Thyroid gland (tissue), 4 donors: ENCODE measurements around the gene PTPRG. TPM values are rescaled to one million over a fixed set of nuclear protein-coding genes. Genes with fewer than 3 reads are reported as not detected.
A peak's percentile ranks its signal among the peaks of the same experiment; 100 is the strongest.

ENCODE experiments used
- DNase-seq, 2 donors: peaks; one replicate each; pipeline ENCODE4 v3.0.0-alpha.2; 2019
- H3K27ac ChIP-seq, 3 donors: fragments of 200-600 bp; sonication (generic); 1 replicate in 2 of 3; 2 replicates in 1 of 3; pipeline ENCODE4 v1.5.1; 2016 to 2019; ENCODE audit warnings: mild to moderate bottlenecking in 1 of 3, moderate library complexity in 1 of 3
- H3K27me3 ChIP-seq: fragments of 200-600 bp; sonication (generic); one replicate; pipeline ENCODE4 v1.5.1; 2019
- H3K36me3 ChIP-seq, 2 donors: fragments of 200-600 bp; sonication (generic); one replicate each; pipeline ENCODE4 v1.5.1; 2016 to 2019
- H3K4me1 ChIP-seq, 2 donors: fragments of 200-600 bp; sonication (generic); one replicate each; pipeline ENCODE4 v1.5.1; 2017 to 2019
- H3K4me3 ChIP-seq, 3 donors: fragments of 200-600 bp; sonication (generic); replicated peaks in 1 of 3; 1 replicate in 2 of 3; 2 replicates in 1 of 3; pipeline ENCODE4 v1.5.1; 2016; ENCODE audit warnings: mild to moderate bottlenecking in 1 of 3
- H3K9me3 ChIP-seq: fragments of 200-600 bp; sonication (generic); one replicate; pipeline ENCODE4 v1.5.1; 2017
- CTCF ChIP-seq, 6 experiments: fragments of 200-600 bp in 3 of 6; fragments of 450-650 bp in 3 of 6; sonication (generic) in 3 of 6; IDR thresholded peaks; one replicate each; pipeline ENCODE4 v1.5.1; 2016 to 2019; ENCODE audit warnings: antibody characterized with exemption in 6 of 6, mild to moderate bottlenecking in 2 of 6, inconsistent platforms in 1 of 6, moderate library complexity in 1 of 6
- POLR2A ChIP-seq, 2 donors: fragments of 450-650 bp; IDR thresholded peaks; one replicate each; pipeline ENCODE4 v1.6.1; 2017; ENCODE audit warnings: antibody characterized with exemption in 2 of 2, mild to moderate bottlenecking in 2 of 2, moderate library complexity in 1 of 2
- WGBS, 2 donors: methylation state at CpG; one replicate each; pipeline ENCODE4 v1.1.5; 2017; 5-methylcytosine and 5-hydroxymethylcytosine counted together
- intact Hi-C: fragments of 100-400 bp; cut with DNase I; formaldehyde crosslinking; loops from one replicate; pipeline ENCODE4 v1.15.1; 2023
- total RNA-seq, 4 donors: library from RNA; depleted of rRNA; stranded (reverse); fragments of >200 nt; gene quantifications; one replicate each; pipeline ENCODE4 v1.2.3, GENCODE V29; 2016

Gene PTPRG
- total RNA-seq, 4 donors from 2014 or later = 81.6 to 207 (median 132) TPM

- intact Hi-C loops = no loop called here
- no peak for DNase-seq
- no peak overlapping the region for H3K4me3 ChIP-seq
- H3K4me1 ChIP-seq = peaks cover 6% of the 10 kb centered on the region in 2 donors
- no peaks in the 10 kb centered on the region for H3K36me3 ChIP-seq
- no peaks in the 10 kb centered on the region for H3K27me3 ChIP-seq
- H3K27ac ChIP-seq = no peak overlapping the region
- WGBS, 2 donors = 71 to 74% methylated on average over 5 of the region's 5 CpGs
- no peaks in the 10 kb centered on the region for H3K9me3 ChIP-seq
- TF ChIP-seq POLR2A (IDR thresholded peaks at IDR 0.05) (no peak), CTCF (IDR thresholded peaks at IDR 0.05) (no peak)
These were observed 676.0 kb downstream of the PTPRG start for GRCh38 chr3:62237286-62237948.

GRCh38 chr3:62238003-62238402 lies 676.6 kb downstream of the PTPRG start:
- H3K4me3 ChIP-seq = no peak overlapping the region
- TF ChIP-seq CTCF (IDR thresholded peaks at IDR 0.05) (no peak), POLR2A (IDR thresholded peaks at IDR 0.05) (no peak)
- H3K9me3 ChIP-seq = no peaks in the 10 kb centered on the region
- H3K27me3 ChIP-seq = no peaks in the 10 kb centered on the region
- no peaks in the 10 kb centered on the region for H3K36me3 ChIP-seq
- intact Hi-C loops = no loop called here
- WGBS, 2 donors = 82 to 89% methylated on average over 5 of the region's 5 CpGs
- peaks cover 6% of the 10 kb centered on the region in 2 donors for H3K4me1 ChIP-seq
- no peak for DNase-seq
- H3K27ac ChIP-seq = no peak overlapping the region

GRCh38 chr3:62238431-62238830 lies 677.1 kb downstream of the PTPRG start:
- no peak for TF ChIP-seq CTCF (IDR thresholded peaks at IDR 0.05)
- no peak for TF ChIP-seq POLR2A (IDR thresholded peaks at IDR 0.05)
- Histone ChIP-seq H3K27me3 (no peaks in the 10 kb centered on the region), H3K27ac (no peak overlapping the region), H3K4me1 (peaks cover 6% of the 10 kb centered on the region in 2 donors), H3K36me3 (no peaks in the 10 kb centered on the region), H3K9me3 (no peaks in the 10 kb centered on the region), H3K4me3 (no peak overlapping the region)
- intact Hi-C loops = no loop called here
- DNase-seq = no peak

GRCh38 chr3:62241279-62241678 lies 679.9 kb downstream of the PTPRG start:
- peaks cover 6% of the 10 kb centered on the region in 2 donors for H3K4me1 ChIP-seq
- 47 to 56% methylated on average over 4 of the region's 4 CpGs for WGBS, 2 donors
- H3K4me3 ChIP-seq = no peak overlapping the region
- intact Hi-C loops = no loop called here
- H3K27ac ChIP-seq = no peak overlapping the region
- TF ChIP-seq POLR2A (IDR thresholded peaks at IDR 0.05) = no peak
- no peak for TF ChIP-seq CTCF (IDR thresholded peaks at IDR 0.05)
- H3K9me3 ChIP-seq = no peaks in the 10 kb centered on the region
- no peaks in the 10 kb centered on the region for H3K36me3 ChIP-seq
- no peaks in the 10 kb centered on the region for H3K27me3 ChIP-seq
- DNase-seq = peak in 1 of 2 donors; percentile 14

- no peak overlapping the region for H3K4me3 ChIP-seq
- peaks cover 6% of the 10 kb centered on the region in 2 donors for H3K4me1 ChIP-seq
- no peaks in the 10 kb centered on the region for H3K36me3 ChIP-seq
- TF ChIP-seq CTCF (IDR thresholded peaks at IDR 0.05) (no peak), POLR2A (IDR thresholded peaks at IDR 0.05) (no peak)
- H3K27ac ChIP-seq = no peak overlapping the region
- 92 to 93% methylated on average over 12 of the region's 12 CpGs for WGBS, 2 donors
- intact Hi-C loops = no loop called here
- no peak for DNase-seq
- H3K27me3 ChIP-seq = no peaks in the 10 kb centered on the region
- H3K9me3 ChIP-seq = no peaks in the 10 kb centered on the region
These were observed 681.6 kb downstream of the PTPRG start for GRCh38 chr3:62242831-62243509.
